Heart left ventricle (tissue), 16 donors: ENCODE data around the gene DNAJC5. TPM values are rescaled to one million over a fixed set of nuclear protein-coding genes. Genes with fewer than 3 reads are reported as not detected.
"Not testable (repeated sequence)": the region's sequence is repeated elsewhere in the genome, so short reads cannot be mapped to it uniquely, and the experiment has no call there.

Experiments used
- ATAC-seq, 4 donors: fragments of 200-7000 bp; cut with Tn5 transposase; one replicate each; pipeline ENCODE4 v1.9.1; 2020 to 2022; ENCODE audit warnings: moderate library complexity in 4 of 4, mild to moderate bottlenecking in 3 of 4, moderate number of reproducible peaks in 1 of 4
- DNase-seq, 5 donors: peaks; one replicate each; pipeline ENCODE4 v3.0.0-alpha.2; 2020
- H3K27ac ChIP-seq, 12 donors: fragments of 200-600 bp; sonication (generic) in 4 of 12; one replicate each; pipeline versions ENCODE4 v1.5.0 to v1.8.0; 2016 to 2022; ENCODE audit warnings: mild to moderate bottlenecking in 2 of 12
- H3K27me3 ChIP-seq, 9 donors: fragments of 200-600 bp; sonication (generic) in 2 of 9; one replicate each; pipeline versions ENCODE4 v1.5.1 to v1.8.0; 2016 to 2022; ENCODE audit warnings: mild to moderate bottlenecking in 3 of 9
- H3K36me3 ChIP-seq, 9 donors: fragments of 200-600 bp; sonication (generic) in 2 of 9; one replicate each; pipeline versions ENCODE4 v1.5.0 to v1.8.0; 2018 to 2022; ENCODE audit warnings: mild to moderate bottlenecking in 2 of 9
- H3K4me1 ChIP-seq, 12 donors: fragments of 200-600 bp; sonication (generic) in 4 of 12; one replicate each; pipeline versions ENCODE4 v1.5.0 to v1.8.0; 2016 to 2022; ENCODE audit warnings: mild to moderate bottlenecking in 3 of 12
- H3K4me3 ChIP-seq, 12 donors: fragments of 200-600 bp; sonication (generic) in 4 of 12; one replicate each; pipeline versions ENCODE4 v1.5.0 to v1.8.0; 2017 to 2022; ENCODE audit warnings: mild to moderate bottlenecking in 9 of 12, moderate library complexity in 4 of 12
- H3K9me3 ChIP-seq, 12 donors: fragments of 200-600 bp; sonication (generic) in 4 of 12; one replicate each; pipeline versions ENCODE4 v1.5.0 to v1.8.0; 2016 to 2022; ENCODE audit warnings: mild to moderate bottlenecking in 1 of 12
- POLR2A ChIP-seq, 2 donors: fragments of 450-650 bp; IDR thresholded peaks; one replicate each; pipeline ENCODE4 v1.6.1; 2017; ENCODE audit warnings: antibody characterized with exemption in 2 of 2, mild to moderate bottlenecking in 2 of 2, moderate library complexity in 2 of 2
- WGBS, 4 donors: extraction: QIAGEN DNeasy Blood & Tissue Kit in 2 of 4; methylation state at CpG; one replicate each; pipeline versions ENCODE4 v1.1.5 to v1.1.7; 2013 to 2018; 5-methylcytosine and 5-hydroxymethylcytosine counted together
- intact Hi-C, 10 donors: fragments of 100-400 bp; cut with DNase I; formaldehyde crosslinking; loops; one replicate each; pipeline versions ENCODE4 v1.11.1 to v1.14.2; 2022
- polyA plus RNA-seq, 2 donors: library from polyadenylated mRNA; stranded (reverse); fragments of 200-250 nt; gene quantifications; one replicate each; pipeline ENCODE4 v1.2.3, GENCODE V29; 2013
- total RNA-seq, 9 donors: library from RNA; depleted of rRNA in 2 of 9; stranded (reverse); fragments of >200 nt in 2 of 9; fragmentation: NEBNext Ultra II Directional in 3 of 9; extraction: Animal tissue kit (Norgen Biotek cat#: 25700) in 3 of 9; gene quantifications; one replicate each; pipeline versions ENCODE4 v1.1.0 to v1.2.4, GENCODE V29; 2016 to 2023
- TF ChIP-seq, protein P1 (sequence below), 12 donors: fragments of 200-600 bp; sonication (generic) in 4 of 12; IDR thresholded peaks; one replicate each; pipeline versions ENCODE4 v1.5.0 to v1.8.0; 2018 to 2022; ENCODE audit warnings: antibody characterized with exemption in 12 of 12, mild to moderate bottlenecking in 5 of 12
- donor health status: ischemic (EF 13 %, LVEDD 7.1; RV severe dilation, severe dysfunction).
- donor health status: healthy with polysubstance abuse.
- donor health status: DM: no; HTN: yes; CAD: no.
- donor health status: DM: no; HTN: no; CAD: no.
- donor health status: ischemic (EF 25% LVEDD 6.9; RV normal size, moderate dysfunction).
- donor health status: ischemic (EF 25% LVEDD 5.7; RV mildly dilated, moderate dysfunction).
- donor health status: healthy.
- donor health status: DM: yes; HTN: yes; CAD: no.
- donor health status: ischemic (EF 35%, LVEDD 5.7; RV mildly dilated, moderate dysfunction).
- donor health status: nonischemic (EF 11% LVEDD 7.7; RV severe dilation, severe dysfunction).
- donor health status: DM: yes; HTN: yes; CAD: no.
- donor health status: PGD.
- donor health status: ischemic (EF 29% LVEDD 5.4; RV normal size, mild dysfunction).
- donor health status: nonischemic (EF 23%, LVEDD 6.1; RV moderate dilation, normal function).

DNAJC5 gene
- total and polyA plus RNA-seq, 11 donors, result 21.1 to 57.1 (median 46.1) TPM

- no peak overlapping the region for H3K4me3 ChIP-seq
- DNase-seq (peak in 1 of 5 donors; percentile 3), ATAC-seq (no peak)
- no peaks in the 10 kb centered on the region for H3K27me3 ChIP-seq
- WGBS, 4 donors, result 89 to 92% (median 90%) methylated on average over 5 of the region's 5 CpGs
- TF ChIP-seq, protein P1, sequence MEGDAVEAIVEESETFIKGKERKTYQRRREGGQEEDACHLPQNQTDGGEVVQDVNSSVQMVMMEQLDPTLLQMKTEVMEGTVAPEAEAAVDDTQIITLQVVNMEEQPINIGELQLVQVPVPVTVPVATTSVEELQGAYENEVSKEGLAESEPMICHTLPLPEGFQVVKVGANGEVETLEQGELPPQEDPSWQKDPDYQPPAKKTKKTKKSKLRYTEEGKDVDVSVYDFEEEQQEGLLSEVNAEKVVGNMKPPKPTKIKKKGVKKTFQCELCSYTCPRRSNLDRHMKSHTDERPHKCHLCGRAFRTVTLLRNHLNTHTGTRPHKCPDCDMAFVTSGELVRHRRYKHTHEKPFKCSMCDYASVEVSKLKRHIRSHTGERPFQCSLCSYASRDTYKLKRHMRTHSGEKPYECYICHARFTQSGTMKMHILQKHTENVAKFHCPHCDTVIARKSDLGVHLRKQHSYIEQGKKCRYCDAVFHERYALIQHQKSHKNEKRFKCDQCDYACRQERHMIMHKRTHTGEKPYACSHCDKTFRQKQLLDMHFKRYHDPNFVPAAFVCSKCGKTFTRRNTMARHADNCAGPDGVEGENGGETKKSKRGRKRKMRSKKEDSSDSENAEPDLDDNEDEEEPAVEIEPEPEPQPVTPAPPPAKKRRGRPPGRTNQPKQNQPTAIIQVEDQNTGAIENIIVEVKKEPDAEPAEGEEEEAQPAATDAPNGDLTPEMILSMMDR (IDR thresholded peaks at IDR 0.05), result no peak
- TF ChIP-seq POLR2A (IDR thresholded peaks at IDR 0.05), result no peak
- H3K9me3 ChIP-seq, result no peaks in the 10 kb centered on the region
- H3K4me1 ChIP-seq, result peaks cover 0 to 40% (median 30%) of the 10 kb centered on the region in 12 donors
- peaks cover 0 to 16% (median 3%) of the 10 kb centered on the region in 9 donors for H3K36me3 ChIP-seq
- intact Hi-C loops, result loop anchor here (5.0 to 10.0 kb wide), 10 partner anchors 56 to 474 kb away; partner anchors contain the start of genes PTK6 (in 3 of the 10), DNAJC5 (in 2 of the 10), EEF1A2 (in 1 of the 10) and TNFRSF6B (in 1 of the 10)
- H3K27ac ChIP-seq, result peak overlapping the region in 3 of 12 donors; percentile 48 to 68 (median 50)
Measured at GRCh38 chr20:63970714-63971431, 75.9 kb downstream of the DNAJC5 start.

DNA sequence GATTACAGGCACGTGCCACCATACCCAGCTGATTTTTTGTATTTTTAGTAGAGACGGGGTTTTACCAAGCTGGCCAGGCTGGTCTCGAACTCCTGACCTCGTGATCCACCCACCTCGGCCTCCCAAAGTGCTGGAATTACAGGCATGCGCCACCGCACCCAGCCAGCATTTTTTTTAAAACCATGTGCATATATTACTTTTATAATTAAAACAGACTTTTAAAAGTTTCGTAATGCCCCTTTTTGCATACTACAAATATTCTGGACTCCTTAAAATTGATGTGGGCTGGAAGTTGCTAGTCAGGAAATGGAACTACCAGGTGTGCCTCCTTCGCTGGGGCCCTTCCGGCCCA, 77.0 kb downstream of the DNAJC5 start:
- WGBS, 4 donors, result 58 to 83% (median 71%) methylated on average over 10 of the region's 10 CpGs

DNA sequence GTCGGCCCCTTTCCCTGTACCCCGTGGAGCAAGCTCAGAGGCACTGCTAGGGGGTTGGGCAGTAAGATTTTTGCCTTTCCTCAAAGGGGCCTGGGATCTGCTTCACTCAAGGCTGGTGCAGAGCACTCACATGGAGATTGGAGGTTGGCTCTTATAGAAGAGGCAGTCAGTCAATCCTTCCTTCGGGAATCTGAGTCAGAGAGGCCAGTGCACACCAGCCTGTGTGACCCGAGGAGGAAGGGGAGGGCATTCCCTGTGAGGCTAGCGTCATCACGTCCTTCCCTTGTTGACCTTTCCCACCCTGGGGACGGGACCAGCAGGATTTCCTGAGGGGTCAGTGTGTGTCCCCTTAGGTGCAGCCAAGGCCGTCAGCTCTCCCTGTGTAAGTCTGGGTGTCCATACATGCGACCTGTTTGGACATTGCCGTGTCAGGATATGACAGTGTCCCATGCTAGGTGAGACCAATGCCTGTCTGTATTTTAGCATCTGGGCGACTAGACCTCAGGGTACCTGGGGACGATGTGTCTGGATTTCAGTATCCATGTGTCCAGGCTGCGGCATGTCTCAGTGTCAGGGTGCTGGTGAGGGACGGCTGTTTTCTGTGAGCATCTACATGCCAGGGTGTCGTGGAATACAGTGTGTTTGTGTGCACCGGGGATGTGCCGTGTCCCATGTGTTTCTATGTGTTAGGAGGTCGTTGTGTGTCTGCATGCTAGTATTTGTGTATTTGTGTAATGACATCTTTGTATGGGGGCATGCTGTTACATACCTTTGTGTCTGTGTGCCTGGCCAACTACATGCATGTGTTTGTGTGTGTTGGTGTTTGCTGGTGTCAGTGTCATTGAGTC, 77.6 kb downstream of the DNAJC5 start:
- Histone ChIP-seq H3K27me3 (no peaks in the 10 kb centered on the region), H3K4me1 (peaks cover 0 to 40% (median 30%) of the 10 kb centered on the region in 12 donors), H3K36me3 (peaks cover 0 to under 1% (median 0%) of the 10 kb centered on the region in 9 donors), H3K9me3 (no peaks in the 10 kb centered on the region), H3K27ac (peak overlapping the region in 8 of 12 donors; percentile 2 to 67 (median 44)), H3K4me3 (no peak overlapping the region)
- intact Hi-C loops, result loop anchor here (1.0 to 10.0 kb wide), 12 partner anchors 58 to 475 kb away; partner anchors contain the start of genes PTK6 (in 3 of the 10), DNAJC5 (in 2 of the 10), EEF1A2 (in 1 of the 10) and TNFRSF6B (in 1 of the 10)
- DNase-seq (peak in 4 of 5 donors; percentile 35 to 66 (median 54)), ATAC-seq (peak in 2 of 4 donors; percentile 6 to 76)
- WGBS, 4 donors, result 58 to 71% (median 61%) methylated on average over 10 to 18 of the region's 18 CpGs
- TF ChIP-seq POLR2A (IDR thresholded peaks at IDR 0.05), result no peak
- TF ChIP-seq, protein P1 (IDR thresholded peaks at IDR 0.05), result no peak

More for the DNA sequence above, 77.0 kb downstream of the DNAJC5 start:
- not testable (repeated sequence) for H3K4me3 ChIP-seq, H3K27me3 ChIP-seq, DNase-seq, H3K9me3 ChIP-seq, H3K36me3 ChIP-seq, ATAC-seq
- peaks cover 0 to 40% (median 30%) of the 10 kb centered on the region in 12 donors for H3K4me1 ChIP-seq
- H3K27ac ChIP-seq, result peak overlapping the region in 9 of 12 donors; percentile 2 to 67 (median 39)
- intact Hi-C loops, result loop anchor here (2.0 to 10.0 kb wide), 11 partner anchors 57 to 475 kb away; partner anchors contain the start of genes PTK6 (in 3 of the 10), DNAJC5 (in 2 of the 10), EEF1A2 (in 1 of the 10) and TNFRSF6B (in 1 of the 10)

DNA sequence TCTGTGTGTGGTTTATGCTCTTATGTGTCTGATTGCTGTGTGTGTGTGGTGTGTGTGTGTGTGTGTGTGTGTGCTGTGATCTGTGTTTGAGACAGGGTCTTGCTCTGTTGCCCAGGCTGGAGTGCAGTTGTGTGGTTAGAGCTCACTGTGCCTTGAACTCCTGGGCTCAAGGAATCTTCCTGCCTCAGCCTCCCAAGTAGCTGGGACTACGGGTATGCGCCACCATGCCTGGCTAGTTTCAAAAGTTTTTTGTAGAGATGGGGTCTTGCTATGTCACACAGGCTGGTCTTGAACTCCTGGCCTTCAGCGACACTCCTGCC, 78.2 kb downstream of the DNAJC5 start:
- no peaks in the 10 kb centered on the region for H3K9me3 ChIP-seq
- no peak overlapping the region for H3K4me3 ChIP-seq
- ATAC-seq, result no peak
- DNase-seq, result peak in 1 of 5 donors; percentile 33
- H3K36me3 ChIP-seq, result no peaks in the 10 kb centered on the region
- TF ChIP-seq, protein P1 (IDR thresholded peaks at IDR 0.05), result no peak
- TF ChIP-seq POLR2A (IDR thresholded peaks at IDR 0.05), result no peak
- WGBS, 4 donors, result 91 to 100% (median 91%) methylated on average over 3 of the region's 3 CpGs
- intact Hi-C loops, result loop anchor here (1.0 to 10.0 kb wide), 12 partner anchors 58 to 476 kb away; partner anchors contain the start of genes PTK6 (in 3 of the 10), DNAJC5 (in 2 of the 10), EEF1A2 (in 1 of the 10) and TNFRSF6B (in 1 of the 10)
- peak overlapping the region in 8 of 12 donors; percentile 1 to 72 (median 34) for H3K27ac ChIP-seq
- peaks cover 0 to 41% (median 28%) of the 10 kb centered on the region in 12 donors for H3K4me1 ChIP-seq
- no peaks in the 10 kb centered on the region for H3K27me3 ChIP-seq
